IMR-90 (cell line): ENCODE measurements around the gene TDRD12. TPM values are rescaled to one million over a fixed set of nuclear protein-coding genes. Genes with fewer than 3 reads are reported as not detected.
"Not testable (repeated sequence)": the region's sequence is repeated elsewhere in the genome, so short reads cannot be mapped to it uniquely, and the experiment has no call there.

Experiments
- ATAC-seq: fragments of 200-7000 bp; cut with Tn5 transposase; 2 replicates; pipeline ENCODE4 v1.9.1; 2020; ENCODE audit warnings: low read depth, mild to moderate bottlenecking, moderate library complexity
- BruUV-seq: library from RNA; stranded (reverse); fragments of 400-500 nt; replicated peaks from 2 replicates; lab custom pipeline; 2021; lab: Mats Ljungman, UMichigan
- CTCF ChIA-PET: fragments of 300-600 bp; formaldehyde crosslinking; extraction: SDS; loops from one replicate; lab custom pipeline; 2021; ENCODE audit warnings: antibody characterized with exemption; lab: Yijun Ruan, JAX
- POLR2A ChIA-PET: fragments of 300-600 bp; sonication (Branson Sonifier 250); formaldehyde crosslinking; loops from one replicate; lab custom pipeline; 2022; ENCODE audit warnings: antibody characterized with exemption; ENCODE audit not compliant: unreplicated experiment; lab: Charles Lee
- DNase-seq: peaks from one replicate; pipeline ENCODE4 v3.0.0; 2013
- H2AFZ ChIP-seq: replicated peaks from 2 replicates; pipeline ENCODE3; 2013; ENCODE audit warnings: low read length, mild to moderate bottlenecking; ENCODE audit not compliant: poor library complexity
- H2AK5ac ChIP-seq: 2 replicates; pipeline ENCODE4 v1.6.1; 2013; ENCODE audit warnings: low read depth, low read length, inconsistent platforms
- H2AK9ac ChIP-seq: replicated peaks from 2 replicates; pipeline ENCODE3; 2013; ENCODE audit warnings: mild to moderate bottlenecking, low read depth, low read length, moderate library complexity; ENCODE audit not compliant: poor library complexity
- H2BK120ac ChIP-seq: 2 replicates; pipeline ENCODE4 v1.6.1; 2013; ENCODE audit warnings: low read depth, low read length, inconsistent platforms
- H2BK15ac ChIP-seq: 3 replicates; pipeline ENCODE4 v1.6.1; 2013; ENCODE audit warnings: low read depth, low read length, inconsistent platforms
- H2BK20ac ChIP-seq: 2 replicates; pipeline ENCODE4 v1.6.1; 2013; ENCODE audit warnings: low read depth, mild to moderate bottlenecking, inconsistent platforms, low read length, moderate library complexity
- H2BK5ac ChIP-seq: 2 replicates; pipeline ENCODE4 v1.6.1; 2013; ENCODE audit warnings: mild to moderate bottlenecking, low read depth, low read length, inconsistent platforms; ENCODE audit not compliant: poor library complexity, severe bottlenecking
- H3K14ac ChIP-seq: replicated peaks from 2 replicates; pipeline ENCODE4 v1.6.1; 2013; ENCODE audit warnings: low read depth, low read length, inconsistent platforms
- H3K18ac ChIP-seq: 2 replicates; pipeline ENCODE4 v1.6.1; 2013; ENCODE audit warnings: low read depth, low read length, control low read depth
- H3K23ac ChIP-seq: 2 replicates; pipeline ENCODE4 v1.6.1; 2013; ENCODE audit warnings: low read depth, low read length, inconsistent platforms
- H3K27ac ChIP-seq: 2 replicates; pipeline ENCODE4 v1.5.1; 2013; ENCODE audit warnings: mild to moderate bottlenecking, control low read depth, low read length; ENCODE audit not compliant: insufficient read depth
- H3K27me3 ChIP-seq: 2 replicates; pipeline ENCODE4 v1.6.1; 2013; ENCODE audit warnings: low read length; ENCODE audit not compliant: control insufficient read depth, insufficient read depth
- H3K36me3 ChIP-seq: 2 replicates; pipeline ENCODE4 v1.6.1; 2013; ENCODE audit warnings: low read length, mixed read lengths; ENCODE audit not compliant: control insufficient read depth, insufficient read depth
- H3K4ac ChIP-seq: 2 replicates; pipeline ENCODE4 v1.6.1; 2013; ENCODE audit warnings: low read depth, low read length, inconsistent platforms
- H3K4me1 ChIP-seq: 2 replicates; pipeline ENCODE4 v1.6.1; 2013; ENCODE audit warnings: low read length, mixed read lengths; ENCODE audit not compliant: control insufficient read depth, insufficient read depth
- H3K4me2 ChIP-seq: 2 replicates; pipeline ENCODE4 v1.6.1; 2013; ENCODE audit warnings: low read depth, mild to moderate bottlenecking, control low read depth, low read length, moderate library complexity
- H3K4me3 ChIP-seq: 2 replicates; pipeline ENCODE4 v1.5.1; 2013; ENCODE audit warnings: low read depth, mild to moderate bottlenecking, control low read depth, low read length, moderate library complexity; ENCODE audit not compliant: insufficient read depth
- H3K56ac ChIP-seq: 2 replicates; pipeline ENCODE4 v1.6.1; 2013; ENCODE audit warnings: low read length, inconsistent platforms; ENCODE audit not compliant: insufficient read depth; ENCODE audit errors: extremely low read depth
- H3K79me1 ChIP-seq, 2 experiments: 2 replicates each; pipeline ENCODE4 v1.6.1; 2013; ENCODE audit warnings: low read length in 2 of 2, inconsistent platforms in 1 of 2, low read depth in 1 of 2
- H3K9ac ChIP-seq: 2 replicates; pipeline ENCODE4 v1.6.1; 2013; ENCODE audit warnings: low read depth, low read length, control low read depth
- H3K9me1 ChIP-seq: 2 replicates; pipeline ENCODE4 v1.6.1; 2013; ENCODE audit warnings: low read length, inconsistent platforms; ENCODE audit not compliant: insufficient read depth
- H3K9me3 ChIP-seq: 2 replicates; pipeline ENCODE4 v1.6.1; 2013; ENCODE audit warnings: low read length; ENCODE audit not compliant: control insufficient read depth, insufficient read depth
- H4K20me1 ChIP-seq: 2 replicates; pipeline ENCODE4 v1.6.1; 2013; ENCODE audit warnings: low read length, inconsistent platforms; ENCODE audit not compliant: insufficient read depth
- H4K5ac ChIP-seq: 2 replicates; pipeline ENCODE4 v1.6.1; 2013; ENCODE audit warnings: mild to moderate bottlenecking, low read depth, low read length, control low read depth
- H4K8ac ChIP-seq, 2 experiments: 2 replicates each; pipeline ENCODE4 v1.6.1; 2013; ENCODE audit warnings: low read depth in 2 of 2, low read length in 2 of 2, control low read depth in 1 of 2, inconsistent platforms in 1 of 2
- H4K91ac ChIP-seq: 2 replicates; pipeline ENCODE4 v1.6.1; 2013; ENCODE audit warnings: low read depth, low read length, inconsistent platforms; ENCODE audit not compliant: insufficient read depth
- WGBS, 2 experiments: methylation state at CpG; one replicate each; pipeline versions ENCODE4 v1.1.5 to v1.1.7; 2013; ENCODE audit warnings: missing lambda C conversion rate in 2 of 2; ENCODE audit not compliant: insufficient read length in 1 of 2; ENCODE audit errors: extremely low coverage in 2 of 2; 5-methylcytosine and 5-hydroxymethylcytosine counted together
- dilution Hi-C: fragments of 300-500 bp; cut with HindIII; formaldehyde crosslinking; loops from one replicate; pipeline ENCODE4 v1.14.3; 2018; ENCODE audit warnings: low sequenced_read_pairs; ENCODE audit not compliant: unreplicated experiment
- in situ Hi-C: fragments of 300-500 bp; cut with MboI; formaldehyde crosslinking; loops from 3 replicates; pipeline ENCODE4 v1.14.3; 2019; ENCODE audit warnings: low sequenced_read_pairs, inconsistent platforms, mixed read lengths
- intact Hi-C: fragments of 100-400 bp; cut with micrococcal nuclease; formaldehyde crosslinking; loops from 2 replicates; pipeline ENCODE4 v1.10.0; 2022
- polyA plus RNA-seq, 3 experiments: library from polyadenylated mRNA; depleted of rRNA; stranded (reverse); fragments of >200 nt; gene quantifications; 2 replicates each; pipeline ENCODE4 v1.2.3, GENCODE V29; 2012; ENCODE audit warnings: low replicate concordance in 1 of 3
- total RNA-seq: library from RNA; depleted of rRNA; stranded (reverse); fragments of >200 nt; gene quantifications from 2 replicates; pipeline ENCODE4 v1.2.3, GENCODE V29; 2012

Gene TDRD12
- total and polyA plus RNA-seq, 2 of the 4 experiments (the other 2 are of a cell fraction) = under 0.01 to 0.07 TPM

GRCh38 chr19:32765365-32765764, 45.8 kb downstream of the TDRD12 start:
- H2BK20ac ChIP-seq, H3K9me3 ChIP-seq, H3K14ac ChIP-seq, H3K4me3 ChIP-seq, H3K79me1 ChIP-seq, H2AK9ac ChIP-seq, H2BK120ac ChIP-seq, H2AFZ ChIP-seq, H3K9ac ChIP-seq, H2AK5ac ChIP-seq, H3K9me1 ChIP-seq, dilution Hi-C loops, H3K18ac ChIP-seq, in situ Hi-C loops, H3K4me2 ChIP-seq, POLR2A ChIA-PET, H3K4me1 ChIP-seq, H4K20me1 ChIP-seq, H4K5ac ChIP-seq, H4K91ac ChIP-seq, intact Hi-C loops, H4K8ac ChIP-seq, H3K56ac ChIP-seq, H2BK5ac ChIP-seq, H3K23ac ChIP-seq, H3K36me3 ChIP-seq, H2BK15ac ChIP-seq, H3K27ac ChIP-seq, H3K27me3 ChIP-seq, ATAC-seq, BruUV-seq, DNase-seq, H3K4ac ChIP-seq: not testable (repeated sequence)
- CTCF ChIA-PET = interaction anchor here (0.6 kb wide), 1 partner anchor 9 kb away, joined by 4 read pairs; no protein-coding TSS in a partner anchor
- WGBS, 2 experiments = no CpG with 5 or more reads among the region's 5 CpGs
